SK-N-SH (cell line): Measurements from ENCODE around the gene ADAMTS9. TPM values are rescaled to one million over a fixed set of nuclear protein-coding genes. Genes with fewer than 3 reads are reported as not detected.

Experiments used
- CTCF ChIA-PET: fragments of 300-600, 350-600 bp; formaldehyde crosslinking; extraction: SDS; loops from one replicate; lab custom pipeline; 2021; lab: Yijun Ruan, JAX
- POLR2A ChIA-PET: fragments of 350-600 bp; sonication (Branson Sonifier 250); formaldehyde crosslinking; extraction: SDS; loops from one replicate; lab custom pipeline; 2020; ENCODE audit warnings: antibody characterized with exemption, inconsistent platforms; lab: Yijun Ruan, JAX
- DNase-seq: peaks from one replicate; pipeline ENCODE4 v3.0.0; 2012
- H2AFZ ChIP-seq: fragments of 200-600 bp; sonication (generic); 2 replicates; pipeline ENCODE4 v1.8.1; 2016; ENCODE audit warnings: antibody characterized with exemption, mild to moderate bottlenecking, low read depth
- H3F3A ChIP-seq: fragments of 200-600 bp; sonication (generic); replicated peaks from 2 replicates; pipeline ENCODE3; 2016; ENCODE audit warnings: antibody characterized with exemption, mild to moderate bottlenecking; ENCODE audit not compliant: insufficient read depth
- H3K27ac ChIP-seq, 2 experiments: fragments of 200-500 bp in 1 of 2; fragments of 200-600 bp in 1 of 2; sonication (Bioruptor generic) in 1 of 2; sonication (generic), shearing (Covaris generic) in 1 of 2; 2 replicates each; pipeline versions ENCODE4 v1.5.1 to v1.6.1; 2014 to 2016; ENCODE audit warnings: low read depth in 2 of 2, inconsistent platforms in 1 of 2, low read length in 1 of 2, mild to moderate bottlenecking in 1 of 2, mixed read lengths in 1 of 2
- H3K27me3 ChIP-seq: fragments of 200-600 bp; sonication (generic), shearing (Covaris generic); 2 replicates; pipeline ENCODE4 v1.6.1; 2016; ENCODE audit warnings: mixed run types; ENCODE audit not compliant: insufficient read depth
- H3K36me3 ChIP-seq, 2 experiments: fragments of 200-500 bp in 1 of 2; fragments of 200-600 bp in 1 of 2; sonication (Bioruptor generic) in 1 of 2; sonication (generic) in 1 of 2; replicated peaks in 1 of 2; 2 replicates each; pipeline versions ENCODE3 to v1.5.1; 2014 to 2016; ENCODE audit warnings: low read length in 1 of 2, mild to moderate bottlenecking in 1 of 2; ENCODE audit not compliant: insufficient read depth in 2 of 2, control insufficient read depth in 1 of 2
- H3K4me1 ChIP-seq, 2 experiments: fragments of 200-500 bp in 1 of 2; fragments of 200-600 bp in 1 of 2; sonication (Bioruptor generic) in 1 of 2; sonication (generic), shearing (Covaris generic) in 1 of 2; 2 replicates each; pipeline versions ENCODE4 v1.5.1 to v1.6.1; 2014 to 2016; ENCODE audit warnings: low read depth in 1 of 2, low read length in 1 of 2, mixed run types in 1 of 2; ENCODE audit not compliant: insufficient read depth in 2 of 2, control insufficient read depth in 1 of 2
- H3K4me2 ChIP-seq: fragments of 200-600 bp; sonication (generic), shearing (Covaris generic); 2 replicates; pipeline ENCODE4 v1.6.1; 2017; ENCODE audit warnings: mixed run types
- H3K4me3 ChIP-seq, 2 experiments: fragments of 200-500 bp in 1 of 2; fragments of 200-600 bp in 1 of 2; sonication (Bioruptor generic) in 1 of 2; sonication (generic), shearing (Covaris generic) in 1 of 2; 2 replicates each; pipeline versions ENCODE4 v1.5.1 to v1.8.1; 2014 to 2016; ENCODE audit warnings: low read depth in 2 of 2, inconsistent platforms in 1 of 2, low read length in 1 of 2, mild to moderate bottlenecking in 1 of 2, mixed read lengths in 1 of 2, moderate library complexity in 1 of 2
- H3K79me2 ChIP-seq: fragments of 200-600 bp; sonication (generic); 2 replicates; pipeline ENCODE4 v1.8.1; 2017; ENCODE audit warnings: mild to moderate bottlenecking; ENCODE audit not compliant: insufficient read depth
- H3K9ac ChIP-seq: fragments of 200-600 bp; sonication (generic); 2 replicates; pipeline ENCODE4 v1.6.1; 2017; ENCODE audit warnings: mixed run types
- H3K9me2 ChIP-seq: fragments of 200-600 bp; sonication (generic); 2 replicates; pipeline ENCODE4 v1.6.1; 2017; ENCODE audit warnings: mixed run types
- H3K9me3 ChIP-seq: fragments of 200-600 bp; sonication (generic); 2 replicates; pipeline ENCODE4 v1.6.1; 2017; ENCODE audit warnings: mixed run types, mild to moderate bottlenecking, moderate library complexity
- H4K20me1 ChIP-seq: fragments of 200-600 bp; sonication (generic); 2 replicates; pipeline ENCODE4 v1.6.1; 2017; ENCODE audit warnings: mild to moderate bottlenecking, mixed run types; ENCODE audit not compliant: insufficient read depth
- CTCF ChIP-seq: fragments of 200-600 bp; sonication (generic); IDR thresholded peaks from 2 replicates; pipeline ENCODE4 v1.6.1; 2017; ENCODE audit warnings: antibody characterized with exemption, mild to moderate bottlenecking, moderate library complexity
- EZH2phosphoT487 ChIP-seq: fragments of 200-600 bp; sonication (generic); IDR thresholded peaks from 2 replicates; pipeline ENCODE4 v1.6.1; 2017; ENCODE audit warnings: low read depth, mixed run types, mild to moderate bottlenecking, antibody characterized with exemption, moderate library complexity, borderline replicate concordance
- FOXJ3 ChIP-seq: sonication (generic); formaldehyde crosslinking; IDR thresholded peaks from 2 replicates; pipeline ENCODE4 v1.5.1; 2020; ENCODE audit warnings: mild to moderate bottlenecking, missing genetic modification reagents
- MXI1 ChIP-seq: IDR thresholded peaks from 2 replicates; pipeline ENCODE4 v1.6.1; 2012; ENCODE audit warnings: mild to moderate bottlenecking, low read depth, low read length, improper control_type of control experiment
- NRF1 ChIP-seq: IDR thresholded peaks from 2 replicates; pipeline ENCODE4 v1.6.1; 2012; ENCODE audit warnings: low read depth, mild to moderate bottlenecking, low read length
- RAD21 ChIP-seq: IDR thresholded peaks from 2 replicates; pipeline ENCODE4 v1.6.1; 2012; ENCODE audit warnings: mild to moderate bottlenecking, low read length
- RCOR1 ChIP-seq: fragments of 150-350 bp; IDR thresholded peaks from 2 replicates; pipeline ENCODE4 v1.6.1; 2017; ENCODE audit warnings: antibody characterized with exemption, low read length
- REST ChIP-seq: IDR thresholded peaks from 2 replicates; pipeline ENCODE4 v1.6.1; 2012; ENCODE audit warnings: mild to moderate bottlenecking, low read depth, low read length, moderate library complexity
- TCF12 ChIP-seq: IDR thresholded peaks from 2 replicates; pipeline ENCODE4 v1.4.0; 2012
- TEAD4 ChIP-seq: IDR thresholded peaks from 2 replicates; pipeline ENCODE4 v1.4.0; 2012; ENCODE audit warnings: mild to moderate bottlenecking, borderline replicate concordance; ENCODE audit not compliant: insufficient read depth
- WGBS: methylation state at CpG from one replicate; pipeline ENCODE4 v1.1.6; 2017; ENCODE audit warnings: low lambda C conversion rate; 5-methylcytosine and 5-hydroxymethylcytosine counted together
- polyA plus RNA-seq, 3 experiments: library from polyadenylated mRNA; depleted of rRNA; stranded (reverse); fragments of >200 nt; gene quantifications; 2 replicates each; pipeline ENCODE4 v1.2.3, GENCODE V29; 2012
- TF ChIP-seq, protein P1 (sequence below): IDR thresholded peaks from 2 replicates; pipeline ENCODE4 v1.4.0; 2012; ENCODE audit warnings: low read depth
- TF ChIP-seq, protein P2 (sequence below): IDR thresholded peaks from 2 replicates; pipeline ENCODE4; 2012
- TF ChIP-seq, protein P3 (sequence below): IDR thresholded peaks from 2 replicates; pipeline ENCODE4 v1.4.0; 2012; ENCODE audit warnings: low read depth, borderline replicate concordance

The ADAMTS9 gene
- polyA plus RNA-seq, 1 of the 3 experiments (the other 2 are of a cell fraction): 4.1 TPM

GRCh38 chr3:64627471-64628321 is 60.1 kb downstream of the ADAMTS9 start:
- TF ChIP-seq MXI1: no peak
- no peak for TF ChIP-seq REST
- TF ChIP-seq RAD21: no peak
- TF ChIP-seq NRF1: no peak
- TF ChIP-seq, protein P1, sequence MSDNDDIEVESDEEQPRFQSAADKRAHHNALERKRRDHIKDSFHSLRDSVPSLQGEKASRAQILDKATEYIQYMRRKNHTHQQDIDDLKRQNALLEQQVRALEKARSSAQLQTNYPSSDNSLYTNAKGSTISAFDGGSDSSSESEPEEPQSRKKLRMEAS: no peak
- TF ChIP-seq, protein P2, sequence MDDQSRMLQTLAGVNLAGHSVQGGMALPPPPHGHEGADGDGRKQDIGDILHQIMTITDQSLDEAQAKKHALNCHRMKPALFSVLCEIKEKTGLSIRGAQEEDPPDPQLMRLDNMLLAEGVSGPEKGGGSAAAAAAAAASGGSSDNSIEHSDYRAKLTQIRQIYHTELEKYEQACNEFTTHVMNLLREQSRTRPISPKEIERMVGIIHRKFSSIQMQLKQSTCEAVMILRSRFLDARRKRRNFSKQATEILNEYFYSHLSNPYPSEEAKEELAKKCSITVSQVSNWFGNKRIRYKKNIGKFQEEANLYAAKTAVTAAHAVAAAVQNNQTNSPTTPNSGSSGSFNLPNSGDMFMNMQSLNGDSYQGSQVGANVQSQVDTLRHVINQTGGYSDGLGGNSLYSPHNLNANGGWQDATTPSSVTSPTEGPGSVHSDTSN: no peak
- TF ChIP-seq TEAD4: no peak
- TF ChIP-seq, protein P3, sequence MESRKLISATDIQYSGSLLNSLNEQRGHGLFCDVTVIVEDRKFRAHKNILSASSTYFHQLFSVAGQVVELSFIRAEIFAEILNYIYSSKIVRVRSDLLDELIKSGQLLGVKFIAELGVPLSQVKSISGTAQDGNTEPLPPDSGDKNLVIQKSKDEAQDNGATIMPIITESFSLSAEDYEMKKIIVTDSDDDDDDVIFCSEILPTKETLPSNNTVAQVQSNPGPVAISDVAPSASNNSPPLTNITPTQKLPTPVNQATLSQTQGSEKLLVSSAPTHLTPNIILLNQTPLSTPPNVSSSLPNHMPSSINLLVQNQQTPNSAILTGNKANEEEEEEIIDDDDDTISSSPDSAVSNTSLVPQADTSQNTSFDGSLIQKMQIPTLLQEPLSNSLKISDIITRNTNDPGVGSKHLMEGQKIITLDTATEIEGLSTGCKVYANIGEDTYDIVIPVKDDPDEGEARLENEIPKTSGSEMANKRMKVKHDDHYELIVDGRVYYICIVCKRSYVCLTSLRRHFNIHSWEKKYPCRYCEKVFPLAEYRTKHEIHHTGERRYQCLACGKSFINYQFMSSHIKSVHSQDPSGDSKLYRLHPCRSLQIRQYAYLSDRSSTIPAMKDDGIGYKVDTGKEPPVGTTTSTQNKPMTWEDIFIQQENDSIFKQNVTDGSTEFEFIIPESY: no peak
- TF ChIP-seq TCF12: no peak
- no peak for TF ChIP-seq RCOR1
- no peak for TF ChIP-seq FOXJ3 (CRISPR knock-in tag)
- TF ChIP-seq CTCF: no peak
- no peak for TF ChIP-seq EZH2phosphoT487
- no peaks in the 10 kb centered on the region for H3F3A ChIP-seq
- peak overlapping the region in 1 of 2 experiments; percentile 34; a peak in 1 of 4 replicates for H3K27ac ChIP-seq
- DNase-seq: no peak
- CTCF ChIA-PET: no interaction called here
- H2AFZ ChIP-seq: no peak overlapping the region
- H4K20me1 ChIP-seq: no peaks in the 10 kb centered on the region
- H3K79me2 ChIP-seq: no peaks in the 10 kb centered on the region
- no peaks in the 10 kb centered on the region for H3K9me2 ChIP-seq
- no peak overlapping the region for H3K4me2 ChIP-seq
- no peaks in the 10 kb centered on the region for H3K27me3 ChIP-seq
- no peaks in the 10 kb centered on the region for H3K9me3 ChIP-seq
- peaks cover 9 to 83% of the 10 kb centered on the region in 2 experiments for H3K36me3 ChIP-seq
- H3K4me3 ChIP-seq: no peak overlapping the region
- H3K9ac ChIP-seq: no peak overlapping the region
- H3K4me1 ChIP-seq: no peaks in the 10 kb centered on the region; a peak in 2 of 4 replicates
- POLR2A ChIA-PET: no interaction called here
- 75% methylated on average over 7 of the region's 7 CpGs for whole genome bisulfite sequencing
